HL-60 (cell line): Measurements from ENCODE around the gene SYCE1L.

Experiments used
- DNase-seq, 2 experiments: peaks; one replicate each; pipeline ENCODE4 v3.0.0-alpha.2; 2010 to 2020; ENCODE audit warnings: low read depth in 1 of 2, low spot score in 1 of 2
- H3K27ac ChIP-seq: fragments of 250-450 bp; sonication (Bioruptor Pico); replicated peaks from 2 replicates; pipeline ENCODE4 v1.5.1; 2020; ENCODE audit warnings: mild to moderate bottlenecking, moderate library complexity
- H3K27me3 ChIP-seq: fragments of 250-450 bp; sonication (Bioruptor Pico); 2 replicates; pipeline ENCODE4 v1.5.1; 2021; ENCODE audit warnings: mild to moderate bottlenecking, moderate library complexity; ENCODE audit not compliant: insufficient read depth, poor library complexity, severe bottlenecking
- H3K4me3 ChIP-seq: replicated peaks from 2 replicates; pipeline ENCODE4 v1.5.1; 2011; ENCODE audit warnings: mild to moderate bottlenecking, control low read depth, low read length; ENCODE audit not compliant: insufficient read depth
- CTCF ChIP-seq: IDR thresholded peaks from one replicate; pipeline ENCODE4 v1.5.1; 2011; ENCODE audit warnings: low read length, control low read depth, inconsistent platforms; ENCODE audit not compliant: insufficient read depth
- GABPA ChIP-seq: IDR thresholded peaks from 2 replicates; pipeline ENCODE4 v1.6.1; 2012; ENCODE audit warnings: low read depth
- POLR2AphosphoS5 ChIP-seq: IDR thresholded peaks from 2 replicates; pipeline ENCODE4 v1.6.1; 2012; ENCODE audit warnings: low read depth
- REST ChIP-seq: IDR thresholded peaks from 2 replicates; pipeline ENCODE4 v1.6.1; 2012; ENCODE audit warnings: low read depth; ENCODE audit not compliant: insufficient replicate concordance
- SPI1 ChIP-seq: IDR thresholded peaks from 2 replicates; pipeline ENCODE4 v1.6.1; 2012; ENCODE audit warnings: low read depth, mild to moderate bottlenecking, borderline replicate concordance

The SYCE1L gene

GRCh38 chr16:77221482-77221881 lies 22.3 kb downstream of the SYCE1L start:
- no peak for TF ChIP-seq POLR2AphosphoS5
- TF ChIP-seq CTCF = no peak
- TF ChIP-seq SPI1 = no peak
- TF ChIP-seq REST = no peak
- TF ChIP-seq GABPA = no peak
- no peak for DNase-seq
- Histone ChIP-seq H3K4me3 (no peak overlapping the region), H3K27ac (no peak overlapping the region), H3K27me3 (no peaks in the 10 kb centered on the region)

GRCh38 chr16:77223184-77223583 lies 24.0 kb downstream of the SYCE1L start:
- Histone ChIP-seq H3K4me3 (no peak overlapping the region), H3K27ac (no peak overlapping the region), H3K27me3 (peaks cover 2% of the 10 kb centered on the region)
- TF ChIP-seq CTCF = peak; percentile 27
- TF ChIP-seq REST = no peak
- no peak for DNase-seq

GRCh38 chr16:77225182-77225581 lies 26.0 kb downstream of the SYCE1L start:
- DNase-seq = no peak
- TF ChIP-seq REST = no peak
- no peak for TF ChIP-seq SPI1
- no peak for TF ChIP-seq GABPA
- no peak for TF ChIP-seq CTCF
- no peak for TF ChIP-seq POLR2AphosphoS5
- peaks cover 2% of the 10 kb centered on the region for H3K27me3 ChIP-seq
- H3K4me3 ChIP-seq = no peak overlapping the region
- H3K27ac ChIP-seq = no peak overlapping the region
